Fibroblast of pulmonary artery (primary cell): ENCODE results near the gene TRMT112.

Experiments
- DNase-seq: peaks from one replicate; pipeline ENCODE4 v3.0.0-alpha.2; 2010; ENCODE audit warnings: low read depth
- H3K4me3 ChIP-seq: replicated peaks from 2 replicates; pipeline ENCODE4 v1.5.1; 2011; ENCODE audit warnings: low read depth, mild to moderate bottlenecking, control low read depth, low read length, moderate library complexity
- CTCF ChIP-seq: IDR thresholded peaks from 2 replicates; pipeline ENCODE4 v1.5.1; 2011; ENCODE audit warnings: mild to moderate bottlenecking, control low read depth, low read length, inconsistent platforms; ENCODE audit errors: missing control alignments

The TRMT112 gene

GRCh38 chr11:64287676-64288352 is 29.5 kb downstream of the TRMT112 start:
- no peak overlapping the region for H3K4me3 ChIP-seq
- TF ChIP-seq CTCF, result no peak
- DNase-seq, result no peak

GRCh38 chr11:64286801-64287159 is 30.6 kb downstream of the TRMT112 start:
- TF ChIP-seq CTCF, result no peak
- no peak overlapping the region for H3K4me3 ChIP-seq
- no peak for DNase-seq

- no peak for DNase-seq
- peak; percentile 2 for TF ChIP-seq CTCF
- peak overlapping the region; percentile 75 for H3K4me3 ChIP-seq
Measured at GRCh38 chr11:64285885-64286800, 31.2 kb downstream of the TRMT112 start.

GRCh38 chr11:64284962-64285884 is 32.1 kb downstream of the TRMT112 start, which contains the start of gene GPR137:
GPR137 (plus strand) TSS chr11:64285848; CDS start chr11:64286525, 677 bp downstream.
- peak within 1 kb of the TSS; percentile 75 for H3K4me3 ChIP-seq
- TF ChIP-seq CTCF, result no peak
- DNase-seq, result peak; percentile 64

GRCh38 chr11:64284048-64284961 is 33.1 kb downstream of the TRMT112 start, which contains the start of gene BAD:
BAD (minus strand) TSS chr11:64284665; CDS start chr11:64284368, 297 bp downstream.
- TF ChIP-seq CTCF, result no peak
- peak within 1 kb of the TSS; percentile 75 for H3K4me3 ChIP-seq

More at GRCh38 chr11:64284048-64284961, 33.1 kb downstream of the TRMT112 start, which contains the start of gene BAD:
- peak; percentile 91 for DNase-seq
